Measurements from ENCODE around the gene LPP.

- TF ChIP-seq, protein P1, sequence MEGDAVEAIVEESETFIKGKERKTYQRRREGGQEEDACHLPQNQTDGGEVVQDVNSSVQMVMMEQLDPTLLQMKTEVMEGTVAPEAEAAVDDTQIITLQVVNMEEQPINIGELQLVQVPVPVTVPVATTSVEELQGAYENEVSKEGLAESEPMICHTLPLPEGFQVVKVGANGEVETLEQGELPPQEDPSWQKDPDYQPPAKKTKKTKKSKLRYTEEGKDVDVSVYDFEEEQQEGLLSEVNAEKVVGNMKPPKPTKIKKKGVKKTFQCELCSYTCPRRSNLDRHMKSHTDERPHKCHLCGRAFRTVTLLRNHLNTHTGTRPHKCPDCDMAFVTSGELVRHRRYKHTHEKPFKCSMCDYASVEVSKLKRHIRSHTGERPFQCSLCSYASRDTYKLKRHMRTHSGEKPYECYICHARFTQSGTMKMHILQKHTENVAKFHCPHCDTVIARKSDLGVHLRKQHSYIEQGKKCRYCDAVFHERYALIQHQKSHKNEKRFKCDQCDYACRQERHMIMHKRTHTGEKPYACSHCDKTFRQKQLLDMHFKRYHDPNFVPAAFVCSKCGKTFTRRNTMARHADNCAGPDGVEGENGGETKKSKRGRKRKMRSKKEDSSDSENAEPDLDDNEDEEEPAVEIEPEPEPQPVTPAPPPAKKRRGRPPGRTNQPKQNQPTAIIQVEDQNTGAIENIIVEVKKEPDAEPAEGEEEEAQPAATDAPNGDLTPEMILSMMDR (IDR thresholded peaks at IDR 0.05; ENCODE audit: low read depth, low read length, poor library complexity, severe bottlenecking), result no peak
- no peak for TF ChIP-seq EZH2phosphoT487 (IDR thresholded peaks at IDR 0.05; ENCODE audit: borderline replicate concordance, low read length)
Observed at GRCh38 chr3:188153437-188154013, 432 bp upstream of the LPP start.
